HCT116 (cell line): Measurements from ENCODE around the gene ATF7. TPM values are rescaled to one million over a fixed set of nuclear protein-coding genes. Genes with fewer than 3 reads are reported as not detected.

ENCODE experiments used
- ATAC-seq: fragments of 200-7000 bp; cut with Tn5 transposase; 2 replicates; pipeline ENCODE4 v1.9.1; 2020; ENCODE audit warnings: mild to moderate bottlenecking, moderate library complexity
- BruUV-seq: library from RNA; stranded (reverse); fragments of 400-500 nt; replicated peaks from 2 replicates; lab custom pipeline; 2021; lab: Mats Ljungman, UMichigan
- CTCF ChIA-PET: fragments of 300-600 bp; sonication (Branson Sonifier 250); formaldehyde crosslinking; loops from one replicate; lab custom pipeline; 2021; ENCODE audit warnings: antibody characterized with exemption; lab: Charles Lee
- POLR2A ChIA-PET: fragments of 300-600, 350-600 bp; sonication (Branson Sonifier 250); formaldehyde crosslinking; loops from one replicate; lab custom pipeline; 2021; ENCODE audit warnings: antibody characterized with exemption; lab: Charles Lee
- RAD21 ChIA-PET, 2 experiments: fragments of 300-600 bp; sonication (Branson Sonifier 250); formaldehyde crosslinking; loops; one replicate each; lab custom pipeline; 2023; ENCODE audit warnings: low total read pairs in 2 of 2; ENCODE audit not compliant: uncharacterized antibody in 2 of 2, unreplicated experiment in 2 of 2, low non-redundant PET in 1 of 2; lab: Charles Lee
- DNase-seq: peaks from one replicate; pipeline ENCODE4 v3.0.0-alpha.2; 2010; ENCODE audit warnings: low read depth, low spot score
- H2AFZ ChIP-seq: fragments of 200-600 bp; shearing (Covaris generic), sonication (generic); 2 replicates; pipeline ENCODE4 v1.6.1; 2017; ENCODE audit warnings: low read depth, mixed run types, mixed read lengths, antibody characterized with exemption, low read length; ENCODE audit not compliant: poor library complexity, severe bottlenecking
- H3K27ac ChIP-seq: 2 replicates; pipeline ENCODE4 v1.5.1; 2012; ENCODE audit warnings: low read depth, low read length
- H3K27me3 ChIP-seq: fragments of 200-600 bp; sonication (generic); 2 replicates; pipeline ENCODE4 v1.6.1; 2016; ENCODE audit warnings: mixed run types, low read length, mixed read lengths; ENCODE audit not compliant: insufficient read depth
- H3K36me3 ChIP-seq, 2 experiments: fragments of 200-500 bp in 1 of 2; fragments of 200-600 bp in 1 of 2; sonication (Bioruptor generic) in 1 of 2; sonication (generic) in 1 of 2; 2 replicates each; pipeline versions ENCODE4 v1.5.1 to v1.6.1; 2014 to 2016; ENCODE audit warnings: low read length in 2 of 2, inconsistent platforms in 1 of 2, mixed read lengths in 1 of 2, mixed run types in 1 of 2; ENCODE audit not compliant: insufficient read depth in 2 of 2, control insufficient read depth in 1 of 2
- H3K4me1 ChIP-seq, 2 experiments: fragments of 200-600 bp in 1 of 2; sonication (generic) in 1 of 2; 2 replicates each; pipeline versions ENCODE4 v1.5.1 to v1.6.1; 2012 to 2017; ENCODE audit warnings: low read length in 2 of 2, inconsistent platforms in 1 of 2, mild to moderate bottlenecking in 1 of 2, mixed read lengths in 1 of 2, mixed run types in 1 of 2, moderate library complexity in 1 of 2; ENCODE audit not compliant: insufficient read depth in 2 of 2, control insufficient read depth in 1 of 2
- H3K4me2 ChIP-seq: fragments of 200-600 bp; sonication (generic); 2 replicates; pipeline ENCODE4 v1.6.1; 2017; ENCODE audit warnings: mixed run types, low read length, mixed read lengths
- H3K4me3 ChIP-seq, 2 experiments: fragments of 200-600 bp in 1 of 2; sonication (generic) in 1 of 2; replicated peaks in 1 of 2; 2 replicates each; pipeline ENCODE4 v1.5.1; 2011 to 2016; ENCODE audit warnings: low read length in 2 of 2, control low read depth in 1 of 2, low read depth in 1 of 2, mild to moderate bottlenecking in 1 of 2, mixed read lengths in 1 of 2, mixed run types in 1 of 2
- H3K79me2 ChIP-seq: fragments of 200-600 bp; sonication (generic); 2 replicates; pipeline ENCODE4 v1.6.1; 2017; ENCODE audit warnings: mild to moderate bottlenecking, mixed run types, low read length, moderate library complexity, mixed read lengths; ENCODE audit not compliant: insufficient read depth
- H3K9ac ChIP-seq: fragments of 200-600 bp; sonication (generic); 2 replicates; pipeline ENCODE4 v1.6.1; 2016; ENCODE audit warnings: low read length, mixed read lengths
- H3K9me2 ChIP-seq: fragments of 200-600 bp; sonication (generic), shearing (Covaris generic); 2 replicates; pipeline ENCODE4 v1.6.1; 2017; ENCODE audit warnings: mixed run types, mild to moderate bottlenecking, moderate library complexity; ENCODE audit not compliant: insufficient read depth
- H3K9me3 ChIP-seq, 2 experiments: fragments of 200-500 bp in 1 of 2; fragments of 200-600 bp in 1 of 2; sonication (Bioruptor generic) in 1 of 2; sonication (generic) in 1 of 2; 2 replicates each; pipeline ENCODE4 v1.6.1; 2014 to 2017; ENCODE audit warnings: low read length in 2 of 2, mixed read lengths in 2 of 2, inconsistent platforms in 1 of 2, low read depth in 1 of 2, mild to moderate bottlenecking in 1 of 2, mixed run types in 1 of 2, moderate library complexity in 1 of 2; ENCODE audit not compliant: control insufficient read depth in 1 of 2, insufficient read depth in 1 of 2
- H4K20me1 ChIP-seq: fragments of 200-600 bp; sonication (generic), shearing (Covaris generic); 2 replicates; pipeline ENCODE4 v1.6.1; 2017; ENCODE audit warnings: mixed run types, mild to moderate bottlenecking, moderate library complexity; ENCODE audit not compliant: insufficient read depth
- EGR1 ChIP-seq: IDR thresholded peaks from 2 replicates; pipeline ENCODE4 v1.6.1; 2012; ENCODE audit warnings: low read depth
- ELF1 ChIP-seq: IDR thresholded peaks from 2 replicates; pipeline ENCODE4 v1.6.1; 2012; ENCODE audit warnings: low read depth, borderline replicate concordance
- EZH2 ChIP-seq: fragments of 200-600 bp; sonication (generic); IDR thresholded peaks from 2 replicates; pipeline ENCODE4 v1.6.1; 2017; ENCODE audit warnings: antibody characterized with exemption, mixed run types
- EZH2phosphoT487 ChIP-seq: fragments of 200-600 bp; IDR thresholded peaks from 2 replicates; pipeline ENCODE4 v1.6.1; 2018; ENCODE audit warnings: antibody characterized with exemption, borderline replicate concordance
- FOSL1 ChIP-seq: IDR thresholded peaks from 2 replicates; pipeline ENCODE4 v1.6.1; 2012; ENCODE audit warnings: low read depth
- RAD21 ChIP-seq: IDR thresholded peaks from 2 replicates; pipeline ENCODE4 v1.6.1; 2012; ENCODE audit warnings: low read depth, mild to moderate bottlenecking
- SIN3A ChIP-seq: IDR thresholded peaks from 2 replicates; pipeline ENCODE4 v1.6.1; 2012; ENCODE audit warnings: low read depth
- TCF7L2 ChIP-seq: IDR thresholded peaks from 2 replicates; pipeline ENCODE4 v1.7.0; 2011; ENCODE audit warnings: borderline replicate concordance, inconsistent platforms; ENCODE audit not compliant: insufficient read depth, insufficient read length; ENCODE audit errors: extremely low read depth
- YY1 ChIP-seq: IDR thresholded peaks from 2 replicates; pipeline ENCODE4 v1.6.1; 2011; ENCODE audit warnings: low read length, low read depth, moderate library complexity, mild to moderate bottlenecking; ENCODE audit not compliant: insufficient replicate concordance; ENCODE audit errors: extremely low read depth
- ZFX ChIP-seq: fragments of 450-650 bp; IDR thresholded peaks from 2 replicates; pipeline ENCODE4 v1.6.1; 2017
- ZNF274 ChIP-seq: fragments of 200-500 bp; sonication (Bioruptor generic); IDR thresholded peaks from 2 replicates; pipeline ENCODE4 v1.6.1; 2014; ENCODE audit warnings: mild to moderate bottlenecking, low read depth, low read length, inconsistent platforms
- intact Hi-C: fragments of 100-400 bp; cut with micrococcal nuclease; formaldehyde crosslinking; loops from 2 replicates; pipeline ENCODE4 v1.10.0; 2022
- total RNA-seq: library from RNA; stranded (reverse); gene quantifications from one replicate; pipeline ENCODE4 v1.2.1, GENCODE V29; 2021; ENCODE audit not compliant: unreplicated experiment
- TF ChIP-seq, protein P1 (sequence below): IDR thresholded peaks from 2 replicates; pipeline ENCODE4 v1.6.1; 2012; ENCODE audit warnings: low read depth
- TF ChIP-seq, protein P2 (sequence below): IDR thresholded peaks from 2 replicates; pipeline ENCODE4 v1.6.1; 2012
- TF ChIP-seq, protein P3 (sequence below): IDR thresholded peaks from 2 replicates; pipeline ENCODE4 v1.6.1; 2012
- TF ChIP-seq, protein P4 (sequence below), 3 experiments: fragments of 200-600 bp in 1 of 3; sonication (generic) in 1 of 3; IDR thresholded peaks in 2 of 3; conservative IDR thresholded peaks in 1 of 3; 2 replicates each; pipeline ENCODE4 v1.5.1; 2012 to 2017; ENCODE audit warnings: low read depth in 2 of 3, low read length in 2 of 3, antibody characterized with exemption in 1 of 3, borderline replicate concordance in 1 of 3, control low read depth in 1 of 3, mild to moderate bottlenecking in 1 of 3, mixed read lengths in 1 of 3, mixed run types in 1 of 3, moderate library complexity in 1 of 3; ENCODE audit not compliant: insufficient read depth in 1 of 3

Gene ATF7
- total RNA-seq, 1 experiment from 2014 or later = 24.0 TPM

DNA sequence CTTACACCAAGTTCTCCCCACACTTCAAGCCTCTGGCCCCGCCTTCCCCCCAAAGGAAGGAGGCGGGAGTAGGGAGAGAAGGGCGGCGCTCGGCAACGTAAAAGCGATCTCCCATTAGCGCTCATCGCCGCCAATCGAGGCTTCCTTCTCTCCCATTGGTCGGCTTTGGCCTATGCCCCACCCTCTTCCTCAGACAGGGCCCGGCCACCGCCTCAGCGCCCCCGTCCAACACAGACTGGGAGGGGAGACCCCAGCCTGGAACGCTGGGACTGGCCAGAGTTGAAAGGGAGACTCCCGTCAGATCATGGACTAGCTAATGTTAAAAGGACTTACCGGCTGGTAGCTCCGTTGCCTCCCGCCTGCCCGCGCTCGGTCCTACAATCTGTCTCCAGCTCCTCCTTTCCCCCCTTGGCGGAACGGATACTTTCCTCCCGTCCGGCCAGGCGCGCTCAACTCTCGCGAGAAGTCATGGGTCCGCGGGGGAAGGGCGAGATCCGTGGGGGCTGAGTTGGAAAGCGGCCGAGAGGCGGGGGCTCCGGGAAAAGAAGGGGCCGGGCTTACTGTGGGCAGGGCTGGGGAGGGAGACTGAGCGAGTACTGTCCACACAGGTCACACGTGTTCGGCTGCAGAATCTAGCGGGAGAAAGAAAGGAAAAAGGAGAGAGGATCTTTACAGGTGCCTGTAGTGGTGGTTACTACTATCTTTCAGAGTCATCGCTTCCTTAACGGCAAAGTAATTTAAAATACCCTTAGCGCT is at the start of gene ATF7 (continued):
- TF ChIP-seq, protein P1, sequence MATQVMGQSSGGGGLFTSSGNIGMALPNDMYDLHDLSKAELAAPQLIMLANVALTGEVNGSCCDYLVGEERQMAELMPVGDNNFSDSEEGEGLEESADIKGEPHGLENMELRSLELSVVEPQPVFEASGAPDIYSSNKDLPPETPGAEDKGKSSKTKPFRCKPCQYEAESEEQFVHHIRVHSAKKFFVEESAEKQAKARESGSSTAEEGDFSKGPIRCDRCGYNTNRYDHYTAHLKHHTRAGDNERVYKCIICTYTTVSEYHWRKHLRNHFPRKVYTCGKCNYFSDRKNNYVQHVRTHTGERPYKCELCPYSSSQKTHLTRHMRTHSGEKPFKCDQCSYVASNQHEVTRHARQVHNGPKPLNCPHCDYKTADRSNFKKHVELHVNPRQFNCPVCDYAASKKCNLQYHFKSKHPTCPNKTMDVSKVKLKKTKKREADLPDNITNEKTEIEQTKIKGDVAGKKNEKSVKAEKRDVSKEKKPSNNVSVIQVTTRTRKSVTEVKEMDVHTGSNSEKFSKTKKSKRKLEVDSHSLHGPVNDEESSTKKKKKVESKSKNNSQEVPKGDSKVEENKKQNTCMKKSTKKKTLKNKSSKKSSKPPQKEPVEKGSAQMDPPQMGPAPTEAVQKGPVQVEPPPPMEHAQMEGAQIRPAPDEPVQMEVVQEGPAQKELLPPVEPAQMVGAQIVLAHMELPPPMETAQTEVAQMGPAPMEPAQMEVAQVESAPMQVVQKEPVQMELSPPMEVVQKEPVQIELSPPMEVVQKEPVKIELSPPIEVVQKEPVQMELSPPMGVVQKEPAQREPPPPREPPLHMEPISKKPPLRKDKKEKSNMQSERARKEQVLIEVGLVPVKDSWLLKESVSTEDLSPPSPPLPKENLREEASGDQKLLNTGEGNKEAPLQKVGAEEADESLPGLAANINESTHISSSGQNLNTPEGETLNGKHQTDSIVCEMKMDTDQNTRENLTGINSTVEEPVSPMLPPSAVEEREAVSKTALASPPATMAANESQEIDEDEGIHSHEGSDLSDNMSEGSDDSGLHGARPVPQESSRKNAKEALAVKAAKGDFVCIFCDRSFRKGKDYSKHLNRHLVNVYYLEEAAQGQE = no peak
- 0 out of 2 replicates have a peak, but pooled peaks have one; percentile 13 for TF ChIP-seq ZFX
- no peak for TF ChIP-seq ZNF274
- no peak for TF ChIP-seq EZH2
- TF ChIP-seq, protein P2, sequence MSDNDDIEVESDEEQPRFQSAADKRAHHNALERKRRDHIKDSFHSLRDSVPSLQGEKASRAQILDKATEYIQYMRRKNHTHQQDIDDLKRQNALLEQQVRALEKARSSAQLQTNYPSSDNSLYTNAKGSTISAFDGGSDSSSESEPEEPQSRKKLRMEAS = peak; percentile 87

GRCh38 chr12:53674977-53675700 is 49.0 kb upstream of the ATF7 start:
- H3K27me3 ChIP-seq = no peaks in the 10 kb centered on the region
- ChIA-PET RAD21 (interaction anchor here (1.0 to 1.1 kb wide), 3 partner anchors 16 to 132 kb away, joined by 3 read pairs; no protein-coding TSS in a partner anchor), CTCF (interaction anchor here (0.6 to 3.6 kb wide), 19 partner anchors 8 to 354 kb away, joined by 3 to 48 read pairs (median 4); partner anchors contain the start of genes AAAS, MAP3K12 and TARBP2), POLR2A (interaction anchor here (0.9 to 1.9 kb wide), 5 partner anchors 16 to 132 kb away, joined by 3 to 7 read pairs (median 3); partner anchors contain the start of gene ATF7)
- intact Hi-C loops = loop anchor here (5.0 to 10.0 kb wide), 2 partner anchors 48 to 350 kb away; partner anchors contain the start of genes AAAS and ATF7
- H3K36me3 ChIP-seq = peaks cover 2 to 19% of the 10 kb centered on the region in 2 experiments; a peak in 1 of 4 replicates
- H3K4me2 ChIP-seq = peak overlapping the region; percentile 77
- DNase-seq = no peak
- no peaks in the 10 kb centered on the region for H4K20me1 ChIP-seq
- peaks cover 10 to 49% of the 10 kb centered on the region in 2 experiments for H3K4me1 ChIP-seq
- peaks cover 36% of the 10 kb centered on the region for H3K79me2 ChIP-seq
- H2AFZ ChIP-seq = no peak overlapping the region
- no peaks in the 10 kb centered on the region for H3K9me2 ChIP-seq
- peak overlapping the region; percentile 85 for H3K9ac ChIP-seq
- H3K4me3 ChIP-seq = peak overlapping the region; percentile 78 to 91
- TSS peak; percentile 65 for BruUV-seq
- H3K27ac ChIP-seq = peak overlapping the region; percentile 79
- H3K9me3 ChIP-seq = no peaks in the 10 kb centered on the region
- no peak for ATAC-seq
- TF ChIP-seq SIN3A = no peak; the same call in 1 of the 2 replicates
- no peak for TF ChIP-seq FOSL1
- TF ChIP-seq EGR1 = no peak
- TF ChIP-seq ELF1 = no peak
- no peak for TF ChIP-seq ZNF274
- TF ChIP-seq TCF7L2 = no peak
- TF ChIP-seq EZH2phosphoT487 = no peak
- TF ChIP-seq, protein P3, sequence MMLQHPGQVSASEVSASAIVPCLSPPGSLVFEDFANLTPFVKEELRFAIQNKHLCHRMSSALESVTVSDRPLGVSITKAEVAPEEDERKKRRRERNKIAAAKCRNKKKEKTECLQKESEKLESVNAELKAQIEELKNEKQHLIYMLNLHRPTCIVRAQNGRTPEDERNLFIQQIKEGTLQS = no peak
- TF ChIP-seq YY1 = no peak
- TF ChIP-seq, protein P4, sequence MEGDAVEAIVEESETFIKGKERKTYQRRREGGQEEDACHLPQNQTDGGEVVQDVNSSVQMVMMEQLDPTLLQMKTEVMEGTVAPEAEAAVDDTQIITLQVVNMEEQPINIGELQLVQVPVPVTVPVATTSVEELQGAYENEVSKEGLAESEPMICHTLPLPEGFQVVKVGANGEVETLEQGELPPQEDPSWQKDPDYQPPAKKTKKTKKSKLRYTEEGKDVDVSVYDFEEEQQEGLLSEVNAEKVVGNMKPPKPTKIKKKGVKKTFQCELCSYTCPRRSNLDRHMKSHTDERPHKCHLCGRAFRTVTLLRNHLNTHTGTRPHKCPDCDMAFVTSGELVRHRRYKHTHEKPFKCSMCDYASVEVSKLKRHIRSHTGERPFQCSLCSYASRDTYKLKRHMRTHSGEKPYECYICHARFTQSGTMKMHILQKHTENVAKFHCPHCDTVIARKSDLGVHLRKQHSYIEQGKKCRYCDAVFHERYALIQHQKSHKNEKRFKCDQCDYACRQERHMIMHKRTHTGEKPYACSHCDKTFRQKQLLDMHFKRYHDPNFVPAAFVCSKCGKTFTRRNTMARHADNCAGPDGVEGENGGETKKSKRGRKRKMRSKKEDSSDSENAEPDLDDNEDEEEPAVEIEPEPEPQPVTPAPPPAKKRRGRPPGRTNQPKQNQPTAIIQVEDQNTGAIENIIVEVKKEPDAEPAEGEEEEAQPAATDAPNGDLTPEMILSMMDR (IDR thresholded peaks at IDR 0.05 in 2 of 3, conservative IDR thresholded peaks at IDR 0.05 in 1 of 3; ENCODE audit: borderline replicate concordance in 1 of 3, insufficient read depth in 1 of 3, low read depth in 2 of 3, low read length in 2 of 3) = no peak
- TF ChIP-seq RAD21 = no peak
- TF ChIP-seq EZH2 = no peak
- TF ChIP-seq, all 23 proteins: peak for 0
